NCI-H2227 (cell line): Measurements from ENCODE around the gene SWAP70.
"Not testable (repeated sequence)": the region's sequence is repeated elsewhere in the genome, so short reads cannot be mapped to it uniquely, and the experiment has no call there.

Experiments
- DNase-seq: peaks from one replicate; lab custom pipeline; 2025; ENCODE audit not compliant: unreplicated experiment; lab: John Stamatoyannopoulos, UW

SWAP70 gene

DNA sequence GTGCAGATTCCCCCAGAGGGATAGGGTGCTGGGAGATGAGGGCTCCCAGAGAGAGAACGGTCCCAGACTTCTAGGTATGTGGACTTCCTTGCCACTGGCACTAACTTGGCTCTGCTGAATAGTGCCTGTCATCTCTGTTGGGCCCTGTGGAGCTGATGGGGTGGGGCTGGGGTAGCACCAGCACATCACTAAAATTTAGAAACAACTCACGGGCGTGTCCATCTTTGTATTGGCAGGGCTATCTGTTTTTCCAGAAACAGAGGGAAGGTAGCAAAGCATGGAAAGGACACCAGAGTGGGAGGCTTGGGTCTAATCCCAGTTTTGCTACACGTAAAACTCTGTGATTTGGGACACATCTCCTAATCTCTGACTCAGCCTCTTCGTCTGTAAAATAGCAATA, 25.8 kb downstream of the SWAP70 start:
- no peak for DNase-seq

DNA sequence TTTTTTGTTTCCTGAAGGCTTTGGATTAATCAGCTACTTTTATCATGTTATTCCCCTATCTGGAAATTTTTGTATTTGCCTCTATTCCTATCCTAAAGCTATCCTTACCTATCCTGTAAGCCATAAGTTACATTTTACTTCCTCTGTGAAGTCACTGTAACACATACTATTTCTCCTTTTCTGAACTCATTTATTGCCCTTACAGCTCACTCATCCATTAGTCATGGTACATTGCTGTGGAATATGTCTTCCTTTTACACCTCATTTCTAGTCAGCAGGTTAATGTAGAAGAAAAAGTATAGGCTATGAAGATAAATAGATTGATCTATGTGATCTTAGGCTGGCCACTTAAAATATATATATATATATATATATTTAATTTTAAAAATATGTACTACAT, 28.0 kb downstream of the SWAP70 start:
- DNase-seq: no peak

DNA sequence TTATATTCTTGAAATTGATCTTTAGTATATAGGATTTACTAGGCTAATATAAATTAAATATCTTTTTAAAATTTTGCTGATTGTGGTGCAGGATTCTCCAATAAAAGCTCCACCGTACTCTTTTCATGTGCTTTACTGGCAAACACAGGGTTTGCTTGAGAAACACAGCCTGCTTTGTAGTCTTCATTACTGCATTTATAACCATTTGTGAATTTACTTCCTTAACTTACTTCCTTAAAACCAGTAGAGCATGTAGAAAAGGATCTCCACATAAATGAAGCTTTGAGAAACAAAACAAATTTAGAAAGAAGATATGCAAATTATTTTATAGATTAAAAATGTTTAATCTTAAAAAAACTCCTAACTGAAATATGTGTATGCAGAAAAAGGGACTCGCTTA, 28.8 kb downstream of the SWAP70 start:
- DNase-seq: no peak

DNA sequence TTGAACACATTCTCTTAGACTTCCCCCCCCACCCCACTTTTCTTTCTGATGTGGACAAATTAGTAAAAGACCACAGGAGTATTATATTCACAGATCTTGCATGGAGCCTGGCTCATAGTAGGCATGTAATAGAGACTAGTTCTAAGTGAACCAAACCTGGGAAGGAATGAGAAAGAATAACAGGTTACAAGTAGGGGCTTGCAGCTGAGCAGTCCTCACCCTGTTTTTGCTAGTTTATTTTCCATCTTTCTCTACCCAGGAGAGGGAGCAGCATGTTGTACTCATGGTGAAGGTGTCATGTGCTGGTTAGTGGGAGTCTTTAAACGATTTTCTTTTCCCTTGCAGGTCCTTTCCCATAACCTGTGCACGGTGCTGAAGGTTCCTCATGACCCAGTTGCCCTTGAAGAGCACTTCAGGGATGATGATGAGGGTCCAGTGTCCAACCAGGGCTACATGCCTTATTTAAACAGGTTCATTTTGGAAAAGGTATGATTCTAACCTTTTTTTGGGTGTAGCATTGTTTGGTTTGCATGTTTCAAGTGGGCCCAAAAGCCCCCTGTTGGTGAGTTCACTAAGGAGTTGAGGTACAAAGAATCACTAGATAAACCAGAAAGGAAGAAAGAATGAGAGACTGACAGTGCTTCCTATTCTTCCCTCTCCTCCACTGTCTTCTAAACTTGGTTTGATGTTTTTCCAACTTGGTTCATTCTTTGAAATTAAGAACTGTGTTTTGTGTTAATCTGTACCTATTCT, 30.1 kb downstream of the SWAP70 start:
- no peak for DNase-seq

DNA sequence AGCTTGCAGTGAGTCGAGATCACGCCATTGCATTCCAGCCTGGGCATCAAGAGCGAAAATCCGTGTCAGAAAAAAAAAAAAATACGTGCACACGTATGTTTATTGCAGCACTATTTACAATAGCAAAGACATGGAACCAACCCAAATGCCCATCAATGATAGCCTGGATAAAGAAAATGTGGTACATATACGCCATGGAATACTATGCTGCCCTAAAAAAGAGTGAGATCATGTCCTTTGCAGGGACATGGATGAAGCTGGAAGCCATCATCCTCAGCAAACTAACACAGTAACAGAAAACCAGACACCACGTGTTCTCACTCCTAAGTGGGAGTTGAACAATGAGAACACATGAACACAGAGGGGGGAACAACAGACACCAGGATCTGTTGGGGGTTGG, 31.4 kb downstream of the SWAP70 start:
- DNase-seq: not testable (repeated sequence)

DNA sequence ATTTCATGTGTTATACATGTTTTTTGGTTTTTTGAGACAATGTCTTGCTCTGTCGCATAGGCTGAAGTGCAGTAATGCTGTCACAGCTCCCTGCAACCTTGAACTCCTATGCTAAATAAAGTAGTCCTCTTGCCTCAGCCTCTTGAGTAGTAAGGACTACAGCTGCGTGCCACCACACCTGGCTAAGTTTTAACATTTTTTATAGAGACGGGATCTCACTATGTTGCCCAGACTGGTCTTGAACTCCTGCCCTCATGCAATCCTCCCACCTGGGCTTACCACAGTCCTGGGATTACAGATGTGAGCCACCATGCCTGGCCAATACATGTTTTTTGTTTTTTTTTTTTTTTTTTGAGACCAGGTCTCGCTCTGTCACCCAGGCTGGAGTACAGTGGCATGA, 33.9 kb downstream of the SWAP70 start:
- DNase-seq: no peak

DNA sequence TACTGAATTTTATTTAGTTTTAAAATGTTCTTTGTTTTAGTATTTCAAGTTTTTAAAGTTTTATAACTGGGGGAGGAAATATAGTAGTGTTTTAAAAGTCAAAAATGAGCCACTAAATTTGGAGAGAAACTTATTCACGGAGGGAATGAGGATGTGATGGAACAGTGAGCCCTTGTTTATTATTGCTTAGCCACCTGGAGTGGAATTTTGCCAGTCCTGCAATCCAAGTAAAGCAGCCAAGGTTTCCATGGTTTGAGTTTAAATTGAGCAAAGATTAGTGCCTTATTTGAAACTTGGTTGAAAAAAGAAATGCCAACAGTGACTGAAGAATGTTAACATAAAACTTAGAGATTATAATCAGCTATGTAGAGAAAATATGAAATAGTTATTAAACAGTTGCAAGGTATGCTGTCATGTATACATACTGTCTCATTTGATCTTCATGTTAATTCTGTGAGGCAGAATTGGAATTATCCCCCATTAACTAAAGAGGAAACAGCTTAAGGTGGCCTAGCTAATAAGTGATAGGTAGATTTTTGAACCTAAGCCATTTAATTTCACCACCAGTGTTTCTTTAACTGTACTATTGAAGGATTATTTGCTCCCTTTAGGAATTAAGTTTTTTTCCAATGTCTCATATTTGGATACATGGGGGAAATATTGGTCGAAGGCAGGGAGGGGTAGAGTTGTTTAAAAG, 36.4 kb downstream of the SWAP70 start:
- no peak for DNase-seq

DNA sequence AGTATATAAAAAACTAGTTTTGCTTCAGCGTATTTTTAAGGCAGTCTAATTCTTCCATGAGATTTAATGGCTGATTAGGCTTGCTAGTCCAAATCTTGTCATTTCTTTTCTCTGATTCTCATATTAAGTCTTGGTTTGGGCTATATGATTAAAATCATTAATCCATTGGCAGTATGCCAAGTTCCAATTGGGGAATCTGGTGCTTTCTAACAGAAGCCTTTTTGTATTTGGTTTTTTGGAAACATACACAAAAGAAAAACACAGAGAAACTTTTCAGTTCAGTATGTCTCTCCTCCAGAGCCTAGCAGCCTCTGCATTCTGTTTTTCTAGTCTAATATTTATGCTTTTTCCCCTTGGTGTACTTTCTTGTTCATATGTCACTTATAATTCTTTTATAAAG, 37.9 kb downstream of the SWAP70 start:
- DNase-seq: no peak

DNA sequence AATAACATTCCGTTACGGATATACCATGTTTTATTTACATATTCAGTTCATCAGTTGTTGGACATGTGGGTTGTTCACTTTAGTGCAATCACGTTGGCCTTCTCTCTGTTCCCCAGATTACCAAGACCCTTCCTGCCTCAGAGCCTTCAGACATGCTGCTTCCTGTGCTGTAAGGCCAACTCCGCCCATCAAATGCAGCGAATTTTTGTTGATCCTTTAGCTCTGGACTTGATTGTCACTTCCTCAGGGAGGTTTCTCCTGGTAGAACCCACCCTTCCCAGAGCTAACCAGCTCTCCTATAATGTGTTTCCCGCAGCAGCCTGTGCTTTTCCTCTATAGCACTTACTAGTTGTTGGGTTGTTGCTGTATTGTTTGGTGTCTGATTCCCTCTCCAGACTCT, 39.4 kb downstream of the SWAP70 start:
- no peak for DNase-seq

DNA sequence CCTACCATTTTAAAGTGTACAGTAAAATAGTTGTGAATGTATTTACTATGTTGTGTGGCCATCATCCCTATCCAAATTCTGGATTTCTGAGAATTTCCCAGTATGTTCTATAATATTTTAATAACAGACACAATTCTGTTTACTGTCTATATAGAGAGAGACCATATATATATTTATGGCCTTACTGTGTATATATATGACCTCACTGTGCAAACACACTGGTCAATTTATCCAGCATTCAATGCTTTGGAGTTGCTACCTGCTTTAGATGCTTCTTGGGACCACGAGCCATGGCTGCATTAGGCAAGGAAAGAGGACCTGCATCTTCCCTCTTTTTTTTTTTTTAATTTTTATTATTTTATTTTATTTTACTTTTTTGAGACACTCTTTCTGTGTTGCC, 40.2 kb downstream of the SWAP70 start:
- no peak for DNase-seq

DNA sequence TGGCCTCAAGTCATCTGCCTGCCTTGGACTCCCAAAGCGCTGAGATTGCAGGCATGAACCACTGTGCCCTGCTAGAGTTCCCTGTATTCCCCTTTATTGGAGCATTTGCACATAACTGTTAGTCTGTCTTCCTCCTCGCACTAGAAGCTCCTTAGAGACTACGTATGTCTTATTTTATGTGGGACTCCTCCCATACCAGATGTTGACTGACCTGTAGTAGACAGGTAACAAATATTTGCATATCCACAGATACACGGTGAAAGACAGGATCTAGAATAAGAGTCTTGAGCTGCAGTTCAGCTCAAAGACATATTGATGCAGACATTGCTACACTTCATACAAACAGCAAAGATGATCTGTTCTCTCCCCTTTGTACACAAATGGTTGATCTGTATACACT, 40.7 kb downstream of the SWAP70 start:
- DNase-seq: no peak

DNA sequence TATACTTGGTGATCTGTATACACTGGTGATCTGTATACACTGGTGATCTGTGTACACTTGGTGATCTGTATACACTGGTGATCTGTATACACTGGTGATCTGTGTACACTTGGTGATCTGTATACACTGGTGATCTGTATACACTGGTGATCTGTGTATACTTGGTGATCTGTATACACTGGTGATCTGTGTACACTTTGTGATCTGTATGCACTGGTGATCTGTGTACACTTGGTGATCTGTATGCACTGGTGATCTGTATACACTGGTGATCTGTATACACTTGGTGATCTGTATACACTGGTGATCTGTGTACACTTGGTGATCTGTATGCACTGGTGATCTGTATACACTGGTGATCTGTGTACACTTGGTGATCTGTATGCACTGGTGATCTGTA, 41.5 kb downstream of the SWAP70 start:
- not testable (repeated sequence) for DNase-seq

DNA sequence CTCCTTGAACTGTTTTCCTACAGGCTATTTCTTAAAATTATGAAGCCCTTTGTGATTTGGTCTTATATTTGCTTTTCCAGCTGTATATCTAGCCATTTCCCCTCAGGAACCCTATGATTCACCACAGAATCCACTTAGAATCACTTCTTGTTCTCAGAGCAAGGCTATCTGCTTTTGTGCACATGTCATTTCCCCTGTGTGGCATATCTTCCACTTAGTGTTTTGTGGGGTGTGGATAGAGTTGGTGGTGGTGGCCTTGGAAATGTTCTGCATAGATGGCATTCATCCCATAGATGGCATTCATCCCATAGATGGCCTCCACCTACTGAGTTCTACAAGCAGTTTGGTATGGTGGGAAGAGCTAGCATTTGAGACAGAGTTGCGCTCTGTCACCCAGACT, 44.7 kb downstream of the SWAP70 start:
- no peak for DNase-seq

DNA sequence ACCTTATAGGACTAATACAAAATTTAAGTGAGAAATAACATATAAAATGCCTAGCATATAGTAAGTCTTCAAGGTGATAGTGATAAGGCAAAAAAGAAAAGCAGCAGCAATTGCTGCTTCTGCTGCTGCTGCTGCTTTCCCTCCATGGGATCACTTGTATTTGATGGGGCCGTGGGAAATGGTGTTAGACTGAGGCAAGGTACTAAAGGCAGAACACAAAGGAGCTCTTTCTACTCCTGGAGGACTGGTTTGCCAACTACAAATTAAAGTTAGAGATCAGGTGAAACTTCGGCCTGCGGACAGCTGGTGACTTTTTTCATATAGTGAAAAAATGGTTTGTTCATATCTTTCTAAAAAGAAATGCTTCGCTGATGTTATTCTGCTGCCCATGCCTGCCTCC, 46.3 kb downstream of the SWAP70 start:
- DNase-seq: no peak

DNA sequence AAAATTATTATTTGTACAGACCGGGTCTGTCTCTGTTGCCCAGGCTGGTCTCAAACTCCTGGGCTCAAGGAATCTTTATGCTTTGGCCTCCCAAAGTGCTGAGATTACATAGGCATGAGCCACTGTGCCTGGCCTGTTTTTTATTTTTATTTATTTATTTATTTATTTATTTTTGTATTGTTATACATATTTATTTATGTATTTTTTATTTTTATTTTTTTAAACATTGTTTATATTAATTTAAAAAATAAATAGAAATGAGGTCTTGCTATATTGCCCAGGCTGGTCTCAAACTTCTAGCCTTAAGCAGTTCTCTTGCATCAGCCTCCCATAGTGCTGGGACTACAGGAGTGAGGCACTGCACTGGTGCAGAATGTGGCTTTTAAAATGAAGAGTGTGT, 47.0 kb downstream of the SWAP70 start:
- no peak for DNase-seq

DNA sequence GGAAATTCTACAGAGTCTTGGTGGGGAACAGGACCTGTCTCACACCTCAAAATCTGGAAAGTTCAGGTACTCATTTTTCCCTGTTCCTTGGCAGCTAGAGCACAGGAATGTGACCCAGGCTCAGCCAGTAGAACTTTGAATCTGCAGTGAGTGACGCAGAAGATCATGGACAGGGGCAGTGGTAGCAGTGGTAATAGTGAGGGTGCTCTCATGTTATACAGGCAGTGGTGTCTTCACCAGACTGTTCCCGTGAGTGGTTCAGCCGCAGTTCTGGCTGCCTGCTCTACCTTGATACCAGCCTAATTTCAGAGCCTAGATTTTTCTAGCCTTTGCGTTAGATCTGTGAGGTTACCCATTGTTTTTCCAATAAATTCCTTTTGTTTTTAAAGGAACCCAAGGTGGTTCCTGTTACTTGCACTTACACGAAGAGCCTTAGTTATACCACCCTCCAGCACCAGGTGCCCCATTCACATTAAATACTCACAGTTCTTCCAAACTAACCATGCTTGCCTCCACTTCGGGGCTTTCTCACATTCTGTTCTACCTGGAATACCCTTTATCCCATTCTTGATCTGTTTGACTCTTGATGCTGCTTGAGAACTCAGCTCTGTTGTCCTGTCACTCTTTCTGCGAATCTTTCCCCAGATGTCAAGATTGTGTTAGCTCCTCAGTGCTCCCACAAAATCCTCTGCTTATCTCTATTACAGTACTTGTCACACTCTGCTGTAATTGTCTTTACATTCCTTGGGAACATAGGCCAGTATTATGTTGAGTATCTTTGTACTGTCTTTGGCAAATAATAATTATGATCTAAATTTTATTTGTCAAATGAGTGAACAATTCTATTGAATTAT, 47.8 kb downstream of the SWAP70 start:
- DNase-seq: no peak

DNA sequence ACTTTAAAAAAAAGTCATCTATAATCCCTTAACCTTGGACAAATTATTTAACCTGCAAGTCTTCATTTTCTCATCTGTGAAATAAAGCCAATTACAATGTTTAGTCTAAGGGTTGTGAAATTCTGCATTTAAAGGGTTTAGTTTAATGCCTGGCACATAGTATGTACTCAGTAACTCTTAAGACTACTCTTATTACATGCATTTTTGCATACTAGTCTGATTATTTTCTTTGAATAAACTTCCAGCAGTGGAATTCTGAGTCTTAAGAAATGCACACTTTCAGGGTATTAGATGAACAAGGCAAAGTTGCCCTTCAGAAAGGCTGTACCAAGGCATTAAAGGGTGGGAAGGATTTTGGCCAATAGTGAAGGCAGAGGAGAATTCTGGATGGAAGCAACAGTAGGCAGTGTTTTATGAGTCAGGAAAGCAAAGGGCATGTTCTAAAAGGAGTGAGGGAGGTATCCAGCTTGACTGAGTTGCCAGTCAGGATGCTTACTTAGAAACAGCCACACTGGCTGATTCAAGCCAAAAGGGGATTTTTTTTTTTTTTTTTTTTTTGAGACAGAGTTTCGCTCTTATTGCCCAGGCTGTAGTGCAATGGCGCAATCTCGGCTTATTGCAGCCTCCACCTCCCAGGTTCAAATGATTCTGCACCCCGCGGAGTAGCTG, 50.5 kb downstream of the SWAP70 start:
- DNase-seq: no peak

DNA sequence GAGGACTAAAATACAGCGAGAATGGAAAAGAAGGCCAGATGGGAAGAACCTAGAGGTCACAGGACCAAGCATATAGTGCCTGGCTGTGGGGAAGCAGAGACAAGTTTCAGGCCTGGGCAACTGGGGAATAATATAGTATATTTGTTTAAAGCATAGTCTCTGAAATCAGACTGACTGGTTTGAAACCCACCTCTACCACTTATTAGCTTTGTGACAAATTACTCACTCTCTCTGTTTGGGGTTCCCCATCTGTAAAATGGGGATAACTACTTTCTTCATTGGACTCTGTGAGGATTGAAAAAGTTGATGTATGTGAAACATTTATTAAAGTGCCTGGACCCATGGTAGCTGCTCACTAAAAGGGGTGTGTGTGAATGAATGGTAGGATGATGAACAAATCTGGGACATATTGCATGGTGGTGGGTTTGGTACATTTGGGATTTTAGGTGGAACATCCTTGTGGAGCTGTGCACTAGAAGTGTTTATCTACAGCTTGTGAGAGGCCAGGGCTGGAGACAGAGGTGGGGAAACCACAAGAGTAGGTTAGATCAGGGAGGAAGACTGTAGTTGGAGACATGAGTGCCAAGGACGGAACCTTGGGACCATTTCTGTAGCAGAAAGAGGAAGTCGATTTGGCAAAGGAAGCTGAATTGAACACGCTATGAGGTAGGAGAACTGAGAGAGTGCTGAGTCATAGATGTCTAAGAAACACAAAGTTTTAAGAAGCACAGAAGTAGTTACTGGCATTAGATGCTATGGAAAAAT, 52.6 kb downstream of the SWAP70 start:
- DNase-seq: no peak

DNA sequence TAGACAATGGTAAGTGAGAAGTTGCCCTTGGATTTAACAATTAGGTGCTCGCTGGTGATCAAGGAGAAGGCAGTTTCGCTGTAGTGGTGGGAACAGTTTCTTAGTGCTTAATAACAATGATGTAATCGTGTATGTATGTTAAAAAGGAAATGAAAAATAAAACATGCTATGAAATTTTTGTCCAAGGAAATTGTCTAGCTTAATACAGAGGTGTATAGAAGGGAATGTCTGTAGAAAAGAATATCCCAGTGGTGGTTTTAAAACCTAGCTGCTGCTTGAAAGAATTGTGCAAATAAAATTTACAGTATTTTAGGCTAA, 53.1 kb downstream of the SWAP70 start:
- no peak for DNase-seq

DNA sequence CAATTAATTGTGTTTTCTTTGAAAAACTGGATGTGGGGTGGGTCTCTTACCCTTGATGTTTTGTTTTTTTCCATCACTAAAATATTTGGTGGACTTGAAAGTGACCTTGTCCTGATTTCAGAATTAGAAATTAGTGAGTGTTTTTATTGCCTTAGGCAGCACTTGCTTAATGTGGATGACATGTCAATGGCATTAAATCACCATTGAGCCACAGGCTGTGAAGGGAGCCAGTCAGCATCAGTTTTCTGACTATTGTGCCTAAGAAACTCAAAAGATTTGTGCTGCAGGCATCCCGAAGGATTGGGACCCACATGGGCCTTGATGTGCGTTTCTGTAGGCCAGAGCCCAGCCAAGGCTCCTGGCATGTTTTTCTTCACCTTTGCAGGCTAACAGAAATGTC, 53.8 kb downstream of the SWAP70 start:
- DNase-seq: no peak

DNA sequence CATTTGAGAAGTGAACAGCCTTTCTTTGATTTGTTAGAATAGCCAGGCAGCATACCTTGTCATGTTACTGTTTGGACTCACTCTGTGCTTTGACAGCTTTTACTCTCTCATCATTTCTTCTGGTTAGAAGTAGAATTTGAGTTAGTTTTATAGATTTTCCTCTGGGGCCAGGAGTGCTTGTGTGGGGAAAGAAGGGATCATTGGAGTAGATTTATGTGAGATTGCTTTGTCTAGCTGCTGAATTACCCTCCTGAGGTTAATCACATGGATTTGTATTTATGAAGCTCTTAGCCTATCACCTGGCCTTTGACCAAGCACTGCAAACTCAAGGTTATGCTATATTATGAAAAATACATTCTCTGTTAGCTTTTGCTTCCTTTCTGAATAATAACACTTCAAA, 54.3 kb downstream of the SWAP70 start:
- no peak for DNase-seq
